Endodermal cell (in vitro differentiated cells): ENCODE data around the gene NCAPG2. TPM values are rescaled to one million over a fixed set of nuclear protein-coding genes. Genes with fewer than 3 reads are reported as not detected.

ENCODE experiments used
- DNase-seq: peaks from one replicate; pipeline ENCODE4 v3.0.0-alpha.2; 2017
- H3K27ac ChIP-seq: 2 replicates; pipeline ENCODE4 v1.5.1; 2013; ENCODE audit warnings: mild to moderate bottlenecking, low read depth, low read length, moderate library complexity
- H3K27me3 ChIP-seq: 2 replicates; pipeline ENCODE4 v1.6.1; 2013; ENCODE audit warnings: mild to moderate bottlenecking, low read length, moderate library complexity; ENCODE audit not compliant: insufficient read depth, control insufficient read depth, poor library complexity, severe bottlenecking
- H3K36me3 ChIP-seq: 2 replicates; pipeline ENCODE4 v1.7.0; 2013; ENCODE audit warnings: mild to moderate bottlenecking, low read length, moderate library complexity; ENCODE audit not compliant: control insufficient read depth, insufficient read depth
- H3K4me1 ChIP-seq: one replicate; pipeline ENCODE4 v1.7.0; 2013; ENCODE audit warnings: low read length; ENCODE audit not compliant: control insufficient read depth, insufficient read depth
- H3K4me3 ChIP-seq: 2 replicates; pipeline ENCODE4 v1.5.1; 2013; ENCODE audit warnings: mild to moderate bottlenecking, low read length, moderate library complexity
- H3K9ac ChIP-seq: 2 replicates; pipeline ENCODE4 v1.6.1; 2013; ENCODE audit warnings: mild to moderate bottlenecking, low read length, moderate library complexity; ENCODE audit not compliant: poor library complexity, severe bottlenecking; ENCODE audit errors: extremely low read depth
- H3K9me3 ChIP-seq: 2 replicates; pipeline ENCODE4 v1.6.1; 2013; ENCODE audit warnings: mild to moderate bottlenecking, low read length, moderate library complexity; ENCODE audit not compliant: control insufficient read depth
- H3K27ac Mint-ChIP-seq: 2 replicates; pipeline ENCODE4 v1.8.0; 2020; ENCODE audit warnings: mixed read lengths
- H3K27me3 Mint-ChIP-seq: 2 replicates; pipeline ENCODE4 v1.8.0; 2021; ENCODE audit warnings: mild to moderate bottlenecking, mixed read lengths; ENCODE audit not compliant: insufficient read depth
- H3K36me3 Mint-ChIP-seq: 2 replicates; pipeline ENCODE4 v1.8.0; 2020; ENCODE audit warnings: low read depth, mixed read lengths
- H3K4me1 Mint-ChIP-seq: 2 replicates; pipeline ENCODE4 v1.8.0; 2020; ENCODE audit warnings: mixed read lengths
- H3K4me3 Mint-ChIP-seq: 2 replicates; pipeline ENCODE4 v1.8.0; 2020; ENCODE audit warnings: mild to moderate bottlenecking, moderate library complexity, mixed read lengths
- H3K9me3 Mint-ChIP-seq: 2 replicates; pipeline ENCODE4 v1.8.0; 2020; ENCODE audit warnings: mild to moderate bottlenecking, mixed read lengths
- WGBS, 2 experiments: methylation state at CpG; one replicate each; pipeline versions ENCODE4 v1.1.5 to v1.1.7; 2013; ENCODE audit warnings: missing lambda C conversion rate in 2 of 2, mixed read lengths in 1 of 2; ENCODE audit not compliant: insufficient coverage in 1 of 2, insufficient read length in 1 of 2; 5-methylcytosine and 5-hydroxymethylcytosine counted together
- total RNA-seq, 2 donors: library from RNA; stranded (reverse); fragmentation: NEBNext Ultra II Directional in 1 of 2; extraction: Animal tissue kit (Norgen Biotek cat#: 25700) in 1 of 2; gene quantifications; 2 replicates in 1 of 2; 3 replicates in 1 of 2; pipeline ENCODE4 v1.2.1, GENCODE V29; 2021
- TF ChIP-seq, protein P1 (sequence below): fragments of 200-600 bp; sonication (generic); conservative IDR thresholded peaks from 2 replicates; pipeline ENCODE4 v1.5.0; 2021; ENCODE audit warnings: antibody characterized with exemption, mild to moderate bottlenecking

The NCAPG2 gene
- total RNA-seq, 2 donors from 2014 or later, result 58.7 to 77.1 TPM

DNA sequence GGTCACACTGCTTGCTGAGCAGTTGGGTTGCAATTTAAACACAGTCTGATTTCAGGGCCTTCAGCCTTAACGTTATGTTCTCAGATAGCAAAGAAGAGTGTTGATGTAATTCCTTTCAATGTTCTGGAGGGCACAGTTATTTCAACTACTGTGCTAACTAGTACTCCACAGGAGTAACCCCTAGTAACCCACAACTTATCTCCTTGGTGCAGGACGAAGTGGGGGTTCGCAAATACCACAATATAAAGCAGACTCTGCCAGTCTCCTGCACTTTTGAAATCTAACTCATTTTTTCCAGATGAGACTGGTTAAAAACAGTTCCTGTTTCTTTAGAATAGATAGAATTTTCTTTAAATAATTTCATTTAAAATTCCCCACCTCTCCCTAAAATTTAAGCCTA lies 47.1 kb upstream of the NCAPG2 start:
- H3K27ac Mint-ChIP-seq, result no peak overlapping the region
- no peaks in the 10 kb centered on the region for H3K9me3 ChIP-seq
- no peaks in the 10 kb centered on the region for H3K27me3 Mint-ChIP-seq
- no peak overlapping the region for H3K4me3 ChIP-seq
- H3K9ac ChIP-seq, result no peak overlapping the region
- no peaks in the 10 kb centered on the region for H3K9me3 Mint-ChIP-seq
- TF ChIP-seq, protein P1, sequence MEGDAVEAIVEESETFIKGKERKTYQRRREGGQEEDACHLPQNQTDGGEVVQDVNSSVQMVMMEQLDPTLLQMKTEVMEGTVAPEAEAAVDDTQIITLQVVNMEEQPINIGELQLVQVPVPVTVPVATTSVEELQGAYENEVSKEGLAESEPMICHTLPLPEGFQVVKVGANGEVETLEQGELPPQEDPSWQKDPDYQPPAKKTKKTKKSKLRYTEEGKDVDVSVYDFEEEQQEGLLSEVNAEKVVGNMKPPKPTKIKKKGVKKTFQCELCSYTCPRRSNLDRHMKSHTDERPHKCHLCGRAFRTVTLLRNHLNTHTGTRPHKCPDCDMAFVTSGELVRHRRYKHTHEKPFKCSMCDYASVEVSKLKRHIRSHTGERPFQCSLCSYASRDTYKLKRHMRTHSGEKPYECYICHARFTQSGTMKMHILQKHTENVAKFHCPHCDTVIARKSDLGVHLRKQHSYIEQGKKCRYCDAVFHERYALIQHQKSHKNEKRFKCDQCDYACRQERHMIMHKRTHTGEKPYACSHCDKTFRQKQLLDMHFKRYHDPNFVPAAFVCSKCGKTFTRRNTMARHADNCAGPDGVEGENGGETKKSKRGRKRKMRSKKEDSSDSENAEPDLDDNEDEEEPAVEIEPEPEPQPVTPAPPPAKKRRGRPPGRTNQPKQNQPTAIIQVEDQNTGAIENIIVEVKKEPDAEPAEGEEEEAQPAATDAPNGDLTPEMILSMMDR, result no peak
- peaks cover 14% of the 10 kb centered on the region for H3K4me1 Mint-ChIP-seq
- no peaks in the 10 kb centered on the region for H3K4me1 ChIP-seq
- peaks cover 40% of the 10 kb centered on the region for H3K36me3 Mint-ChIP-seq
- H3K4me3 Mint-ChIP-seq, result no peak overlapping the region
- H3K27me3 ChIP-seq, result no peaks in the 10 kb centered on the region
- H3K36me3 ChIP-seq, result peaks cover 25% of the 10 kb centered on the region
- no peak for DNase-seq
- WGBS, 2 experiments, result 94 to 100% methylated on average over 1 to 3 of the region's 3 CpGs
- no peak overlapping the region for H3K27ac ChIP-seq

DNA sequence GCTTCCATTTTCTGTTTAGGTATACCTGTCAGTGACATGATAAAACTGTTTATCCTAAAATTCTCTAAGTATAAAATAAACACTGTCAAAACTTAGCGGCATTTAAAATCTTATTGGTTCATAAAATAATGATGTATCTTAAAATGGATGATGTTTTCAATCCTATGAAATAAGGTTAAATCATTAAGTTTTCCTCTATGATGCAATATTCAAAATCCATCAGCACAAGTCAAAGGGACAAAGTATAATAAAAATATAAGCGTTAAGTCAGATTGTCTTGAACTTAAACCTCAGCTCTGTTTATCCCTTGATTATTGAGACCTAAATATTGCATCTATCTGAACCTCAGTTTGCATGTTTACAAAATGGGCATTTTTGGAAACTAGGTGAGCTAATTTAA lies 46.6 kb upstream of the NCAPG2 start:
- Mint-ChIP-seq H3K27me3 (no peaks in the 10 kb centered on the region), H3K36me3 (peaks cover 43% of the 10 kb centered on the region), H3K4me1 (peaks cover 13% of the 10 kb centered on the region), H3K27ac (no peak overlapping the region), H3K9me3 (no peaks in the 10 kb centered on the region), H3K4me3 (no peak overlapping the region)
- peaks cover 28% of the 10 kb centered on the region for H3K36me3 ChIP-seq
- DNase-seq, result no peak
- H3K4me1 ChIP-seq, result no peaks in the 10 kb centered on the region
- 100% methylated on average over 1 of the region's 2 CpGs; no CpG with 5 or more reads in 1 of the 2 experiments for WGBS, 2 experiments
- TF ChIP-seq, protein P1, result no peak
- H3K9ac ChIP-seq, result no peak overlapping the region
- H3K27me3 ChIP-seq, result no peaks in the 10 kb centered on the region
- H3K27ac ChIP-seq, result no peak overlapping the region
- H3K4me3 ChIP-seq, result no peak overlapping the region
- no peaks in the 10 kb centered on the region for H3K9me3 ChIP-seq

DNA sequence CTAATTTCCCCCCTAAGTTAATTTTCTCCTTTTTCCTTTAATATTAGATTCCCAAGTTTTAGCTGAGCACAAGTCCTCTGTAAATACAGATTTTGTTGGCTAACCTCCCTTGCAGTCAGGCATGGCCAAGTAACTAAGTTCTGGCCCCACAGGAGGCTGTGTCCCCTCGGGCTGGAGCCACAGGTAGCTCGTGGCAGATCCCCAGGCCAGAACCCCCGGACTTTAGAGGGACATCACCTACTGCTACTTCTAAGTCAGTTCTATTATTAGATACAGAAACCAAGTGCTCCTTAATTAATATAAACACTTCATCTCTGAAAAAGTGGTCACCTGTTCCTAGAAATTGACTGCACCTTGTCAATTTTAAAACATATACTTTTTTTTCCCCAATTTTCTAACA lies 46.1 kb upstream of the NCAPG2 start:
- Histone ChIP-seq H3K9ac (no peak overlapping the region), H3K36me3 (peaks cover 28% of the 10 kb centered on the region), H3K4me1 (no peaks in the 10 kb centered on the region), H3K4me3 (no peak overlapping the region), H3K9me3 (no peaks in the 10 kb centered on the region), H3K27me3 (no peaks in the 10 kb centered on the region), H3K27ac (no peak overlapping the region)
- no peaks in the 10 kb centered on the region for H3K27me3 Mint-ChIP-seq
- H3K4me3 Mint-ChIP-seq, result no peak overlapping the region
- no peaks in the 10 kb centered on the region for H3K9me3 Mint-ChIP-seq
- DNase-seq, result no peak
- 97 to 100% methylated on average over 1 to 3 of the region's 3 CpGs for WGBS, 2 experiments
- H3K36me3 Mint-ChIP-seq, result peaks cover 45% of the 10 kb centered on the region
- H3K4me1 Mint-ChIP-seq, result peaks cover 11% of the 10 kb centered on the region
- TF ChIP-seq, protein P1, result no peak
- H3K27ac Mint-ChIP-seq, result no peak overlapping the region
